GM12878 (cell line): ENCODE data around the gene CCDC12. TPM values are rescaled to one million over a fixed set of nuclear protein-coding genes. Genes with fewer than 3 reads are reported as not detected.

Experiments
- ATAC-seq: fragments of 200-7000 bp; cut with Tn5 transposase; 3 replicates; pipeline ENCODE4 v1.9.1; 2020; ENCODE audit warnings: mild to moderate bottlenecking, moderate library complexity
- BruUV-seq: library from RNA; stranded (reverse); fragments of 400-500 nt; replicated peaks from 2 replicates; lab custom pipeline; 2021; lab: Mats Ljungman, UMichigan
- CTCF ChIA-PET: fragments of 300-600 bp; sonication (Branson Sonifier 250); formaldehyde crosslinking; extraction: SDS; loops from one replicate; lab custom pipeline; 2021; ENCODE audit warnings: inconsistent platforms; lab: Yijun Ruan, JAX
- POLR2A ChIA-PET: fragments of 350-600 bp; formaldehyde crosslinking; extraction: SDS; loops from one replicate; lab custom pipeline; 2021; ENCODE audit warnings: inconsistent platforms; lab: Charles Lee
- RAD21 ChIA-PET: fragments of 300-600 bp; sonication (Branson Sonifier 250); formaldehyde crosslinking; loops from one replicate; lab custom pipeline; 2023; ENCODE audit warnings: antibody characterized with exemption; ENCODE audit not compliant: unreplicated experiment; lab: Charles Lee
- SMC1A ChIA-PET: fragments of 300-600 bp; sonication (Branson Sonifier 250); formaldehyde crosslinking; loops from one replicate; lab custom pipeline; 2023; ENCODE audit not compliant: unreplicated experiment, uncharacterized antibody; lab: Charles Lee
- DNase-seq: peaks from one replicate; pipeline ENCODE4 v3.0.0-alpha.2; 2011; ENCODE audit warnings: low read depth, low spot score
- FAIRE-seq: peaks from 3 replicates; lab custom pipeline; 2011; peaks lifted over from hg19 to GRCh38; lab: Jason Lieb, UNC
- H2AFZ ChIP-seq: 2 replicates; pipeline ENCODE4 v1.6.0; 2011; ENCODE audit warnings: low read depth, low read length, control low read depth; ENCODE audit not compliant: control insufficient read depth
- H3K27ac ChIP-seq: 2 replicates; pipeline ENCODE4 v1.5.1; 2011; ENCODE audit warnings: control low read depth; ENCODE audit not compliant: control insufficient read depth, insufficient read depth
- H3K27me3 ChIP-seq, 2 experiments: replicated peaks in 1 of 2; 2 replicates each; pipeline versions ENCODE4 v1.6.0 to v1.6.1; 2011; ENCODE audit warnings: low read length in 1 of 2; ENCODE audit not compliant: control insufficient read depth in 2 of 2, insufficient read depth in 2 of 2
- H3K36me3 ChIP-seq, 2 experiments: 2 replicates each; pipeline ENCODE4 v1.5.1; 2011; ENCODE audit warnings: low read length in 1 of 2; ENCODE audit not compliant: control insufficient read depth in 2 of 2, insufficient read depth in 2 of 2
- H3K4me1 ChIP-seq: 2 replicates; pipeline ENCODE4 v1.6.1; 2011; ENCODE audit warnings: mild to moderate bottlenecking, low read length, moderate library complexity, mixed read lengths; ENCODE audit not compliant: control insufficient read depth, insufficient read depth
- H3K4me2 ChIP-seq: 2 replicates; pipeline ENCODE4 v1.6.0; 2011; ENCODE audit warnings: control low read depth; ENCODE audit not compliant: control insufficient read depth, insufficient read depth
- H3K4me3 ChIP-seq: fragments of 200-600 bp; sonication (generic); 2 replicates; pipeline ENCODE4 v1.5.1; 2016
- H3K79me2 ChIP-seq: 2 replicates; pipeline ENCODE4 v1.6.0; 2011; ENCODE audit warnings: low read length; ENCODE audit not compliant: control insufficient read depth, insufficient read depth
- H3K9ac ChIP-seq: 2 replicates; pipeline ENCODE4 v1.8.0; 2011; ENCODE audit warnings: low read length, control low read depth, mixed read lengths; ENCODE audit not compliant: control insufficient read depth, insufficient read depth
- H3K9me3 ChIP-seq: replicated peaks from 3 replicates; pipeline ENCODE4 v1.5.1; 2011; ENCODE audit warnings: mild to moderate bottlenecking, low read length; ENCODE audit not compliant: control insufficient read depth, insufficient read depth
- H4K20me1 ChIP-seq: 2 replicates; pipeline ENCODE4 v1.6.0; 2011; ENCODE audit not compliant: control insufficient read depth, insufficient read depth
- CHD1 ChIP-seq: IDR thresholded peaks from 2 replicates; pipeline ENCODE4 v1.6.1; 2012; ENCODE audit warnings: low read depth, low read length, improper control_type of control experiment
- HCFC1 ChIP-seq: fragments of 150-350 bp; IDR thresholded peaks from 2 replicates; pipeline ENCODE4 v1.6.1; 2014; ENCODE audit warnings: low read length
- HDAC6 ChIP-seq: fragments of 200-600 bp; sonication (generic); IDR thresholded peaks from one replicate; pipeline ENCODE4 v1.8.0; 2017; ENCODE audit warnings: antibody characterized with exemption; ENCODE audit not compliant: unreplicated experiment
- IKZF2 ChIP-seq, 2 experiments: fragments of 450-650 bp; IDR thresholded peaks; 2 replicates each; pipeline ENCODE4 v1.6.1; 2017; ENCODE audit warnings: mild to moderate bottlenecking in 2 of 2, moderate library complexity in 2 of 2
- MXI1 ChIP-seq: fragments of 150-350 bp; IDR thresholded peaks from 2 replicates; pipeline ENCODE4 v1.6.1; 2011; ENCODE audit warnings: low read depth, mild to moderate bottlenecking, inconsistent platforms, low read length, improper control_type of control experiment
- NFYB ChIP-seq: IDR thresholded peaks from 2 replicates; pipeline ENCODE4 v1.6.1; 2011; ENCODE audit warnings: low read depth, mild to moderate bottlenecking, low read length, improper control_type of control experiment, moderate library complexity; ENCODE audit not compliant: insufficient read depth
- NR2F1 ChIP-seq: fragments of 450-650 bp; conservative IDR thresholded peaks from 2 replicates; pipeline ENCODE4 v1.6.1; 2017; ENCODE audit warnings: mild to moderate bottlenecking
- STAT3 ChIP-seq: IDR thresholded peaks from 2 replicates; pipeline ENCODE4 v1.6.1; 2011; ENCODE audit warnings: low read depth, low read length, improper control_type of control experiment
- TAF1 ChIP-seq: IDR thresholded peaks from 2 replicates; pipeline ENCODE4 v1.6.1; 2011; ENCODE audit warnings: mild to moderate bottlenecking, low read depth, low read length, borderline replicate concordance
- TARDBP ChIP-seq: IDR thresholded peaks from 2 replicates; pipeline ENCODE4 v1.6.1; 2016; ENCODE audit warnings: borderline replicate concordance
- WRNIP1 ChIP-seq: IDR thresholded peaks from 2 replicates; pipeline ENCODE4 v1.6.1; 2011; ENCODE audit warnings: low read depth, low read length, improper control_type of control experiment, borderline replicate concordance
- WGBS: methylation state at CpG from one replicate; pipeline ENCODE4 v1.1.6; 2016; ENCODE audit warnings: low lambda C conversion rate; ENCODE audit not compliant: insufficient replicate concordance, insufficient coverage; ENCODE audit errors: missing lambda C conversion rate; 5-methylcytosine and 5-hydroxymethylcytosine counted together
- in situ Hi-C: fragments of 300-500 bp; cut with MboI; formaldehyde crosslinking; loops from 9 replicates; pipeline ENCODE4 v1.14.3; 2018; ENCODE audit warnings: mixed read lengths
- intact Hi-C: fragments of 100-400 bp; cut with micrococcal nuclease; formaldehyde crosslinking; loops from one replicate; pipeline ENCODE4 v1.14.2; 2022; ENCODE audit not compliant: unreplicated experiment
- polyA plus RNA-seq, 11 experiments: library from polyadenylated mRNA; depleted of rRNA in 4 of 11; unstranded in 6 of 11; stranded (reverse) in 5 of 11; fragments of >200 nt; fragmentation: Nextera tagmentation in 4 of 11; fragmentation: Illumina TruSeq in 1 of 11; extraction: Ambion mirVana in 4 of 11; extraction: Trizol in 1 of 11; gene quantifications; 1 replicate in 1 of 11; 2 replicates in 10 of 11; pipeline versions ENCODE4 v1.2.1 to v1.2.3, GENCODE V29; 2011 to 2016; ENCODE audit warnings: inconsistent platforms in 2 of 11, missing spikeins in 2 of 11, low read depth in 1 of 11
- total RNA-seq, 4 experiments: library from RNA; depleted of rRNA in 3 of 4; stranded (reverse); fragments of >200 nt in 3 of 4; fragmentation: Illumina TruSeq in 1 of 4; extraction: Trizol in 1 of 4; gene quantifications; 2 replicates each; pipeline versions ENCODE4 v1.2.1 to v1.2.3, GENCODE V29; 2013 to 2021
- TF ChIP-seq, protein P1 (sequence below): fragments of 150-350 bp; IDR thresholded peaks from 2 replicates; pipeline ENCODE4 v1.6.1; 2014; ENCODE audit warnings: mild to moderate bottlenecking, low read depth, low read length
- TF ChIP-seq, protein P2 (sequence below): fragments of 450-650 bp; formaldehyde crosslinking; IDR thresholded peaks from 2 replicates; pipeline ENCODE4 v1.5.0; 2022; ENCODE audit warnings: mild to moderate bottlenecking, missing genetic modification characterization
- TF ChIP-seq, protein P3 (sequence below): fragments of 450-650 bp; conservative IDR thresholded peaks from 2 replicates; pipeline ENCODE4 v1.6.1; 2017; ENCODE audit warnings: mild to moderate bottlenecking, moderate library complexity
- TF ChIP-seq, protein P4 (sequence below): IDR thresholded peaks from 2 replicates; pipeline ENCODE4 v1.6.1; 2012; ENCODE audit warnings: low read depth, low read length, improper control_type of control experiment

The CCDC12 gene
- total and polyA plus RNA-seq, 10 of the 15 experiments (the other 5 are each of a cell fraction or from before 2014, with no cell fraction given): 9.2 to 91.4 (median 61.3) TPM

DNA sequence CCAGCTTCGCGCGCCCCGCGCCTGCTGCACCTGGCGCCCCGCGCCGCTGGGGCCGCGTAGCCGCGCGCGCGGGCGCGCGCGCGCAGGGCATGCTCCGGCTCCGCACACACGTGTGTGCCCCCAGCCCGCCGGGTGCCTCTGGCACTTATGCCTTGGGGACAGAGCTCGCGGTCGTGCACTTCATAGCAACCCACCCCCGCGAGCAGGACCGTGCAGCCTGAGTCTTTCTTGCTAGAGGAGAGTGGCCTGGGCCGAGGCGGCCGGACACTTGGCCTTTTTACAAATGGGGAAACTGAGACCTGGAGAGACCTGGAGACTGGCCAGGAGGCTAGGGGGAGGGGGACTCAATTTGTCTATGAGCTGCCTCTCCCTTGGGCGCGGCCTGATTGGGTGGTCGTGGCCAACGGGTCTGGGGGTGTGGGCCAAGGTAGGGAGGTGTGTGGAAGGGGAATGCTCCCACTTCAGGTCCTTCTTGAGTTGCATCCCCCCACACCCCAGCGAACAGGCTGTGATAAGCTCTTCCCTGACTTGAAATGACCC is 3.5 kb upstream of the CCDC12 start:
- FAIRE-seq: no peak
- Histone ChIP-seq H2AFZ (peak overlapping the region; percentile 45), H3K36me3 (no peaks in the 10 kb centered on the region), H3K79me2 (peaks cover 59% of the 10 kb centered on the region), H3K4me3 (peak overlapping the region; percentile 96), H3K27me3 (no peaks in the 10 kb centered on the region), H3K9me3 (no peaks in the 10 kb centered on the region), H4K20me1 (no peaks in the 10 kb centered on the region), H3K4me1 (peaks cover 22% of the 10 kb centered on the region), H3K27ac (peak overlapping the region; percentile 61), H3K9ac (peak overlapping the region; percentile 92), H3K4me2 (peak overlapping the region; percentile 98)
- POLR2A ChIA-PET: interaction anchor here (0.5 to 2.4 kb wide), 17 partner anchors 9 to 400 kb away, joined by 3 to 9 read pairs (median 5); partner anchors contain the start of gene PTPN23
- CTCF ChIA-PET: interaction anchor here (0.8 to 2.0 kb wide), 6 partner anchors 11 to 56 kb away, joined by 3 to 9 read pairs (median 4); no protein-coding TSS in a partner anchor
- no peak for DNase-seq
- ATAC-seq: no peak
- 1% methylated on average over 14 of the region's 40 CpGs for WGBS
- RAD21 ChIA-PET: interaction anchor here (0.9 to 3.9 kb wide), 9 partner anchors 7 to 53 kb away, joined by 3 to 28 read pairs (median 5); no protein-coding TSS in a partner anchor
- SMC1A ChIA-PET: interaction anchor here (1.0 to 9.6 kb wide), 5 partner anchors 15 to 185 kb away, joined by 3 to 126 read pairs (median 4); partner anchors contain the start of gene SETD2
- intact Hi-C loops (loop anchor here (1.0 kb wide), 1 partner anchor 10 kb away; no protein-coding TSS in a partner anchor), in situ Hi-C loops (no loop called here)
- no TSS peak for BruUV-seq
- TF ChIP-seq, protein P1, sequence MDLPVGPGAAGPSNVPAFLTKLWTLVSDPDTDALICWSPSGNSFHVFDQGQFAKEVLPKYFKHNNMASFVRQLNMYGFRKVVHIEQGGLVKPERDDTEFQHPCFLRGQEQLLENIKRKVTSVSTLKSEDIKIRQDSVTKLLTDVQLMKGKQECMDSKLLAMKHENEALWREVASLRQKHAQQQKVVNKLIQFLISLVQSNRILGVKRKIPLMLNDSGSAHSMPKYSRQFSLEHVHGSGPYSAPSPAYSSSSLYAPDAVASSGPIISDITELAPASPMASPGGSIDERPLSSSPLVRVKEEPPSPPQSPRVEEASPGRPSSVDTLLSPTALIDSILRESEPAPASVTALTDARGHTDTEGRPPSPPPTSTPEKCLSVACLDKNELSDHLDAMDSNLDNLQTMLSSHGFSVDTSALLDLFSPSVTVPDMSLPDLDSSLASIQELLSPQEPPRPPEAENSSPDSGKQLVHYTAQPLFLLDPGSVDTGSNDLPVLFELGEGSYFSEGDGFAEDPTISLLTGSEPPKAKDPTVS: no peak
- TF ChIP-seq TARDBP (no peak), STAT3 (no peak), NFYB (no peak), HCFC1 (no peak), TAF1 (no peak), NR2F1 (no peak; the same call in 1 of the 2 replicates), HDAC6 (no peak), WRNIP1 (no peak), MXI1 (peak; percentile 67; the same call in 1 of the 2 replicates), CHD1 (no peak), IKZF2 (IDR thresholded peaks at IDR 0.05) (no peak)
- TF ChIP-seq, protein P2, sequence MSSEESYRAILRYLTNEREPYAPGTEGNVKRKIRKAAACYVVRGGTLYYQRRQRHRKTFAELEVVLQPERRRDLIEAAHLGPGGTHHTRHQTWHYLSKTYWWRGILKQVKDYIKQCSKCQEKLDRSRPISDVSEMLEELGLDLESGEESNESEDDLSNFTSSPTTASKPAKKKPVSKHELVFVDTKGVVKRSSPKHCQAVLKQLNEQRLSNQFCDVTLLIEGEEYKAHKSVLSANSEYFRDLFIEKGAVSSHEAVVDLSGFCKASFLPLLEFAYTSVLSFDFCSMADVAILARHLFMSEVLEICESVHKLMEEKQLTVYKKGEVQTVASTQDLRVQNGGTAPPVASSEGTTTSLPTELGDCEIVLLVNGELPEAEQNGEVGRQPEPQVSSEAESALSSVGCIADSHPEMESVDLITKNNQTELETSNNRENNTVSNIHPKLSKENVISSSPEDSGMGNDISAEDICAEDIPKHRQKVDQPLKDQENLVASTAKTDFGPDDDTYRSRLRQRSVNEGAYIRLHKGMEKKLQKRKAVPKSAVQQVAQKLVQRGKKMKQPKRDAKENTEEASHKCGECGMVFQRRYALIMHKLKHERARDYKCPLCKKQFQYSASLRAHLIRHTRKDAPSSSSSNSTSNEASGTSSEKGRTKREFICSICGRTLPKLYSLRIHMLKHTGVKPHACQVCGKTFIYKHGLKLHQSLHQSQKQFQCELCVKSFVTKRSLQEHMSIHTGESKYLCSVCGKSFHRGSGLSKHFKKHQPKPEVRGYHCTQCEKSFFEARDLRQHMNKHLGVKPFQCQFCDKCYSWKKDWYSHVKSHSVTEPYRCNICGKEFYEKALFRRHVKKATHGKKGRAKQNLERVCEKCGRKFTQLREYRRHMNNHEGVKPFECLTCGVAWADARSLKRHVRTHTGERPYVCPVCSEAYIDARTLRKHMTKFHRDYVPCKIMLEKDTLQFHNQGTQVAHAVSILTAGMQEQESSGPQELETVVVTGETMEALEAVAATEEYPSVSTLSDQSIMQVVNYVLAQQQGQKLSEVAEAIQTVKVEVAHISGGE: no peak
- TF ChIP-seq, protein P3, sequence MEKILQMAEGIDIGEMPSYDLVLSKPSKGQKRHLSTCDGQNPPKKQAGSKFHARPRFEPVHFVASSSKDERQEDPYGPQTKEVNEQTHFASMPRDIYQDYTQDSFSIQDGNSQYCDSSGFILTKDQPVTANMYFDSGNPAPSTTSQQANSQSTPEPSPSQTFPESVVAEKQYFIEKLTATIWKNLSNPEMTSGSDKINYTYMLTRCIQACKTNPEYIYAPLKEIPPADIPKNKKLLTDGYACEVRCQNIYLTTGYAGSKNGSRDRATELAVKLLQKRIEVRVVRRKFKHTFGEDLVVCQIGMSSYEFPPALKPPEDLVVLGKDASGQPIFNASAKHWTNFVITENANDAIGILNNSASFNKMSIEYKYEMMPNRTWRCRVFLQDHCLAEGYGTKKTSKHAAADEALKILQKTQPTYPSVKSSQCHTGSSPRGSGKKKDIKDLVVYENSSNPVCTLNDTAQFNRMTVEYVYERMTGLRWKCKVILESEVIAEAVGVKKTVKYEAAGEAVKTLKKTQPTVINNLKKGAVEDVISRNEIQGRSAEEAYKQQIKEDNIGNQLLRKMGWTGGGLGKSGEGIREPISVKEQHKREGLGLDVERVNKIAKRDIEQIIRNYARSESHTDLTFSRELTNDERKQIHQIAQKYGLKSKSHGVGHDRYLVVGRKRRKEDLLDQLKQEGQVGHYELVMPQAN: 0 out of 2 replicates have a peak, but pooled peaks have one; percentile 5
- TF ChIP-seq, protein P4, sequence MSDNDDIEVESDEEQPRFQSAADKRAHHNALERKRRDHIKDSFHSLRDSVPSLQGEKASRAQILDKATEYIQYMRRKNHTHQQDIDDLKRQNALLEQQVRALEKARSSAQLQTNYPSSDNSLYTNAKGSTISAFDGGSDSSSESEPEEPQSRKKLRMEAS: 0 out of 2 replicates have a peak, but pooled peaks have one; percentile 6
